Measurements from ENCODE around the gene NPLOC4.
"Not testable (repeated sequence)": the region's sequence is repeated elsewhere in the genome, so short reads cannot be mapped to it uniquely, and the experiment has no call there.

NPLOC4 gene

GRCh38 chr17:81636505-81637288 is at the start of gene NPLOC4, which contains the start of gene TSPAN10:
TSS of gene NPLOC4 (minus strand) at chr17:81637112. CDS start at chr17:81636930, 182 bp downstream.
TSS of gene TSPAN10 (plus strand) at chr17:81637196. CDS start at chr17:81642413, 5,217 bp downstream.
- DNase-seq: peak; percentile 91 to 96

GRCh38 chr17:81686614-81687013 is 49.7 kb upstream of the NPLOC4 start:
- no peak for DNase-seq

GRCh38 chr17:81685108-81685507 is 48.2 kb upstream of the NPLOC4 start:
- DNase-seq: peak in 1 of 2 donors; percentile 3

GRCh38 chr17:81684442-81684911 is 47.6 kb upstream of the NPLOC4 start:
- DNase-seq: peak in 1 of 2 donors; percentile 77

GRCh38 chr17:81683584-81684441 is 46.9 kb upstream of the NPLOC4 start, which contains the start of the genes ARL16 and HGS:
TSS of gene ARL16 (minus strand) at chr17:81683797. CDS start at chr17:81683753, 44 bp downstream.
TSS of gene HGS (plus strand) at chr17:81684011. CDS start at chr17:81684067, 56 bp downstream.
- DNase-seq: peak; percentile 99

- DNase-seq: peak; percentile 7 to 18
Observed at GRCh38 chr17:81683208-81683583, 46.3 kb upstream of the NPLOC4 start.

- DNase-seq: peak; percentile 4 to 7
Observed at GRCh38 chr17:81682565-81683207, 45.8 kb upstream of the NPLOC4 start.

GRCh38 chr17:81681672-81682071 is 44.8 kb upstream of the NPLOC4 start:
- no peak for DNase-seq

GRCh38 chr17:81680150-81680549 is 43.2 kb upstream of the NPLOC4 start:
- no peak for DNase-seq

GRCh38 chr17:81676906-81677305 is 40.0 kb upstream of the NPLOC4 start:
- DNase-seq: no peak

- DNase-seq: not testable (repeated sequence)
Observed at GRCh38 chr17:81675515-81676221, 38.8 kb upstream of the NPLOC4 start.

- DNase-seq: no peak
Observed at GRCh38 chr17:81673561-81674258, 36.8 kb upstream of the NPLOC4 start.

GRCh38 chr17:81672954-81673353 is 36.0 kb upstream of the NPLOC4 start:
- DNase-seq: no peak

- no peak for DNase-seq
Observed at GRCh38 chr17:81672504-81672903, 35.6 kb upstream of the NPLOC4 start.

- DNase-seq: no peak
Observed at GRCh38 chr17:81667754-81668153, 30.8 kb upstream of the NPLOC4 start.

GRCh38 chr17:81666342-81667191 is 29.7 kb upstream of the NPLOC4 start, which contains the start of the genes CCDC137 and OXLD1:
TSS of gene CCDC137 (plus strand) at chr17:81666737. CDS start at chr17:81666767, 30 bp downstream.
TSS of gene OXLD1 (minus strand) at chr17:81666605. CDS start at chr17:81666577, 28 bp downstream.
- peak; percentile 96 to 98 for DNase-seq

- no peak for DNase-seq
Observed at GRCh38 chr17:81666092-81666341, 29.1 kb upstream of the NPLOC4 start.

GRCh38 chr17:81665205-81666091 is 28.5 kb upstream of the NPLOC4 start:
- DNase-seq: peak in 1 of 2 donors; percentile 26

- no peak for DNase-seq
Observed at GRCh38 chr17:81664051-81664470, 27.1 kb upstream of the NPLOC4 start.

Data from inflammatory macrophage treated with lipopolysaccharide for 1 hour (primary cell).